B cell (primary cell): Measurements from ENCODE around the gene RLN3. TPM values are rescaled to one million over a fixed set of nuclear protein-coding genes. Genes with fewer than 3 reads are reported as not detected.

Experiments used
- ATAC-seq: fragments of 200-7000 bp; cut with Tn5 transposase; one replicate; pipeline ENCODE4 v1.10.0; 2021; ENCODE audit warnings: low read depth, mild to moderate bottlenecking, moderate number of reproducible peaks, moderate library complexity
- CTCF ChIA-PET: fragments of 350-600 bp; sonication (Branson Sonifier 250); formaldehyde crosslinking; loops from one replicate; lab custom pipeline; 2021; ENCODE audit warnings: antibody characterized with exemption, inconsistent platforms; lab: Charles Lee
- POLR2A ChIA-PET: fragments of 350-600 bp; sonication (Branson Sonifier 250); formaldehyde crosslinking; loops from one replicate; lab custom pipeline; 2021; ENCODE audit warnings: antibody characterized with exemption; lab: Charles Lee
- DNase-seq: peaks from one replicate; pipeline ENCODE4 v3.0.0; 2013
- H2AFZ ChIP-seq: 2 replicates; pipeline ENCODE4 v1.6.1; 2012; ENCODE audit warnings: mild to moderate bottlenecking, low read depth, low read length; ENCODE audit not compliant: insufficient read depth, poor library complexity, severe bottlenecking
- H3K27ac ChIP-seq, 2 donors: 1 replicate in 1 of 2; 2 replicates in 1 of 2; pipeline ENCODE4 v1.5.1; 2012 to 2013; ENCODE audit warnings: low read length in 2 of 2, mild to moderate bottlenecking in 2 of 2, moderate library complexity in 1 of 2
- H3K27me3 ChIP-seq, 4 experiments: fragments of 200-600 bp in 1 of 4; sonication (generic) in 1 of 4; replicated peaks in 1 of 4; 1 replicate in 2 of 4; 2 replicates in 2 of 4; pipeline versions ENCODE4 v1.6.1 to v1.7.0; 2013 to 2016; ENCODE audit warnings: low read length in 3 of 4, mild to moderate bottlenecking in 2 of 4, mixed read lengths in 1 of 4, moderate library complexity in 1 of 4; ENCODE audit not compliant: insufficient read depth in 4 of 4, control insufficient read depth in 3 of 4; ENCODE audit errors: control extremely low read depth in 1 of 4
- H3K36me3 ChIP-seq, 2 experiments: replicated peaks in 1 of 2; 1 replicate in 1 of 2; 2 replicates in 1 of 2; pipeline versions ENCODE4 v1.6.1 to v1.7.1; 2013; ENCODE audit warnings: low read length in 1 of 2; ENCODE audit not compliant: insufficient read depth in 2 of 2, control insufficient read depth in 1 of 2; ENCODE audit errors: control extremely low read depth in 1 of 2, extremely low read depth in 1 of 2
- H3K4me1 ChIP-seq, 2 donors: fragments of 200-600 bp in 1 of 2; sonication (generic) in 1 of 2; 1 replicate in 1 of 2; 2 replicates in 1 of 2; pipeline versions ENCODE4 v1.5.1 to v1.6.1; 2013 to 2017; ENCODE audit warnings: low read length in 2 of 2; ENCODE audit not compliant: control insufficient read depth in 2 of 2, insufficient read depth in 2 of 2
- H3K4me2 ChIP-seq: replicated peaks from 2 replicates; pipeline ENCODE3; 2012; ENCODE audit warnings: mild to moderate bottlenecking, low read depth, low read length; ENCODE audit not compliant: poor library complexity, severe bottlenecking
- H3K4me3 ChIP-seq, 5 experiments: fragments of 200-600 bp in 1 of 5; sonication (generic) in 1 of 5; 1 replicate in 3 of 5; 2 replicates in 2 of 5; pipeline versions ENCODE4 v1.5.1 to v1.7.0; 2011 to 2016; ENCODE audit warnings: low read length in 4 of 5, mild to moderate bottlenecking in 4 of 5, low read depth in 2 of 5, control low read depth in 1 of 5, moderate library complexity in 1 of 5; ENCODE audit not compliant: insufficient read depth in 1 of 5; ENCODE audit errors: control extremely low read depth in 1 of 5, extremely low read depth in 1 of 5
- H3K79me2 ChIP-seq: fragments of 200-600 bp; sonication (generic); one replicate; pipeline ENCODE4 v1.6.0; 2016; ENCODE audit warnings: low read length; ENCODE audit not compliant: control insufficient read depth, insufficient read depth
- H3K9ac ChIP-seq: fragments of 200-600 bp; sonication (generic); 2 replicates; pipeline ENCODE4 v1.6.1; 2017; ENCODE audit warnings: mild to moderate bottlenecking, low read length, moderate library complexity
- H3K9me3 ChIP-seq, 3 donors: one replicate each; pipeline versions ENCODE4 v1.6.1 to v1.7.1; 2013; ENCODE audit warnings: low read length in 2 of 3; ENCODE audit not compliant: control insufficient read depth in 2 of 3, insufficient read depth in 1 of 3; ENCODE audit errors: control extremely low read depth in 1 of 3
- H4K20me1 ChIP-seq: 2 replicates; pipeline ENCODE4 v1.6.0; 2012; ENCODE audit warnings: mild to moderate bottlenecking, low read length; ENCODE audit not compliant: insufficient read depth, control insufficient read depth, poor library complexity, severe bottlenecking
- H3K27ac Mint-ChIP-seq: one replicate; pipeline ENCODE4 v1.8.0; 2021; ENCODE audit warnings: mixed read lengths
- H3K27me3 Mint-ChIP-seq: one replicate; pipeline ENCODE4 v1.8.0; 2021; ENCODE audit warnings: mixed read lengths
- H3K4me1 Mint-ChIP-seq: one replicate; pipeline ENCODE4 v1.8.0; 2021; ENCODE audit warnings: mixed read lengths
- H3K4me3 Mint-ChIP-seq: one replicate; pipeline ENCODE4 v1.8.0; 2021; ENCODE audit warnings: mixed read lengths
- H3K9me3 Mint-ChIP-seq: one replicate; pipeline ENCODE4 v1.8.0; 2022; ENCODE audit warnings: mixed read lengths; ENCODE audit not compliant: insufficient read depth
- CTCF ChIP-seq: fragments of 200-600 bp; IDR thresholded peaks from one replicate; pipeline ENCODE4 v1.8.0; 2022; ENCODE audit warnings: antibody characterized with exemption, mild to moderate bottlenecking
- EZH2 ChIP-seq: IDR thresholded peaks from 2 replicates; pipeline ENCODE4 v1.6.1; 2012; ENCODE audit warnings: borderline replicate concordance, low read depth, mild to moderate bottlenecking, moderate library complexity, low read length; ENCODE audit not compliant: insufficient read depth, poor library complexity, severe bottlenecking
- WGBS: methylation state at CpG from one replicate; pipeline ENCODE4 v1.1.5; 2013; ENCODE audit warnings: missing lambda C conversion rate; ENCODE audit not compliant: insufficient coverage; 5-methylcytosine and 5-hydroxymethylcytosine counted together
- intact Hi-C: fragments of 100-400 bp; cut with micrococcal nuclease; formaldehyde crosslinking; loops from one replicate; pipeline ENCODE4 v1.10.0; 2022
- polyA plus RNA-seq: library from polyadenylated mRNA; depleted of rRNA; stranded (reverse); fragments of >200 nt; gene quantifications from 2 replicates; pipeline ENCODE4 v1.2.3, GENCODE V29; 2012
- total RNA-seq, 2 donors: library from RNA; stranded (reverse); fragments of 120-200 nt in 1 of 2; gene quantifications; 1 replicate in 1 of 2; 2 replicates in 1 of 2; pipeline versions ENCODE4 v1.2.3 to v1.2.4, GENCODE V29; 2013 to 2022

RLN3 gene
- total and polyA plus RNA-seq, 2 donors (not counting 1 experiment from before 2014, with no cell fraction given), result 0.42 TPM; not detected in 1

- Histone ChIP-seq H3K9me3 (no peaks in the 10 kb centered on the region), H4K20me1 (no peaks in the 10 kb centered on the region), H3K9ac (no peak overlapping the region), H2AFZ (no peak overlapping the region), H3K36me3 (no peaks in the 10 kb centered on the region), H3K4me1 (peaks cover 16 to 35% of the 10 kb centered on the region in 2 donors), H3K79me2 (peaks cover 4% of the 10 kb centered on the region), H3K27ac (no peak overlapping the region), H3K27me3 (no peaks in the 10 kb centered on the region), H3K4me2 (no peak overlapping the region), H3K4me3 (no peak overlapping the region)
- peaks cover 26% of the 10 kb centered on the region for H3K4me1 Mint-ChIP-seq
- H3K27me3 Mint-ChIP-seq, result no peaks in the 10 kb centered on the region
- H3K4me3 Mint-ChIP-seq, result no peak overlapping the region
- ChIA-PET CTCF (no interaction called here), POLR2A (no interaction called here)
- H3K9me3 Mint-ChIP-seq, result no peaks in the 10 kb centered on the region
- ATAC-seq, result no peak
- H3K27ac Mint-ChIP-seq, result peak overlapping the region; percentile 64
- WGBS, result 83% methylated on average over 1 of the region's 2 CpGs
- TF ChIP-seq EZH2 (no peak), CTCF (no peak)
- no peak for DNase-seq
- intact Hi-C loops, result no loop called here
Measured at GRCh38 chr19:14012378-14012915, 15.5 kb upstream of the RLN3 start.

GRCh38 chr19:14015524-14016035, 12.4 kb upstream of the RLN3 start:
- no peaks in the 10 kb centered on the region for H3K9me3 ChIP-seq
- CTCF ChIA-PET, result interaction anchor here (0.7 to 0.8 kb wide), 2 partner anchors 14 to 911 kb away, joined by 3 to 4 read pairs; no protein-coding TSS in a partner anchor
- peak overlapping the region; percentile 60 for H3K4me2 ChIP-seq
- no peaks in the 10 kb centered on the region for H4K20me1 ChIP-seq
- H3K79me2 ChIP-seq, result peaks cover 12% of the 10 kb centered on the region
- WGBS, result 80% methylated on average over 2 of the region's 8 CpGs
- no peaks in the 10 kb centered on the region for H3K9me3 Mint-ChIP-seq
- POLR2A ChIA-PET, result interaction anchor here (0.7 to 2.6 kb wide), 5 partner anchors 9 to 63 kb away, joined by 3 to 17 read pairs (median 6); partner anchors contain the start of genes IL27RA and RFX1
- peaks cover 37% of the 10 kb centered on the region for H3K4me1 Mint-ChIP-seq
- no peak overlapping the region for H2AFZ ChIP-seq
- H3K27me3 ChIP-seq, result no peaks in the 10 kb centered on the region
- H3K9ac ChIP-seq, result peak overlapping the region; percentile 30
- H3K4me3 Mint-ChIP-seq, result peak overlapping the region; percentile 82
- peak overlapping the region in 3 of 5 experiments; percentile 20 to 58 (median 29) for H3K4me3 ChIP-seq
- TF ChIP-seq EZH2, result no peak
- TF ChIP-seq CTCF, result no peak
- peak; percentile 78 for DNase-seq
- H3K27ac Mint-ChIP-seq, result peak overlapping the region; percentile 88
- peak overlapping the region; percentile 7 to 56 for H3K27ac ChIP-seq
- H3K4me1 ChIP-seq, result peaks cover 28 to 57% of the 10 kb centered on the region in 2 donors
- peak; percentile 76 for ATAC-seq
- no peaks in the 10 kb centered on the region for H3K27me3 Mint-ChIP-seq
- no peaks in the 10 kb centered on the region for H3K36me3 ChIP-seq
- intact Hi-C loops, result loop anchor here (1.0 kb wide), 1 partner anchor 9 kb away; the partner anchor contains the start of gene RFX1
